ENCODE results near the gene FDCSP. TPM values are rescaled to one million over a fixed set of nuclear protein-coding genes. Genes with fewer than 3 reads are reported as not detected.

The FDCSP gene
- total and polyA plus RNA-seq, 2 experiments from 2014 or later, result not detected

DNA sequence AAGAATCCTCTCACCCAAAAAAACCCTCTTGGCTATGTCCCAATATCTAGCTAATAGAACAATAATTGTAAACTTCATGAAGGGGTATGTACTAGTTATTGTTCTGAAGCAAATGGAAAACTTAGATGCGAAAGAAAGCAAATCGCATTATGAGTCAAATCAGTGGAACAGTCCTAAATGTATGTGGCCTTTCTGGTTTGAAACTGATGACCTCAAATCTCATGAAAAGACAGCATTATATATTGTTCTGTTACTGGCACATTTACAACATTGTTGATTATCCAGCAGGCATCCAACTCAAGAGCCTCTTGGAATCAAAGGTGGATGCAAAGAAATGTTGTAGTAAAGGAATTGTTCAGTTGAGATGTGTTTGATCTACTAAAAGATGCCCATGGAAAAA, 51.2 kb downstream of the FDCSP start:
- H3K4me3 ChIP-seq, result no peak overlapping the region
- H4K20me1 ChIP-seq (ENCODE audit: insufficient read depth), result no peaks in the 10 kb centered on the region
- 0 out of 2 replicates have a peak, but pooled peaks cover 3% of the 10 kb centered on the region for H3K9me2 ChIP-seq (ENCODE audit: insufficient read depth)
- H3K36me3 ChIP-seq (ENCODE audit: low read depth), result no peaks in the 10 kb centered on the region
- H3K9me3 ChIP-seq (ENCODE audit: low read depth), result no peaks in the 10 kb centered on the region
- DNase-seq, result no peak
- H3K27me3 ChIP-seq (replicated peaks; ENCODE audit: insufficient read depth), result no peaks in the 10 kb centered on the region
- H2AFZ ChIP-seq, result no peak overlapping the region
- no peaks in the 10 kb centered on the region for H3K79me2 ChIP-seq (ENCODE audit: insufficient read depth)
- no peak overlapping the region for H3K9ac ChIP-seq
- in situ Hi-C loops (cut with MboI), result no loop called here
- no peaks in the 10 kb centered on the region for H3F3A ChIP-seq (ENCODE audit: insufficient read depth)
- TF ChIP-seq EZH2 (IDR thresholded peaks at IDR 0.05; ENCODE audit: insufficient read depth, poor library complexity, severe bottlenecking) (no peak), EZH2phosphoT487 (IDR thresholded peaks at IDR 0.05; ENCODE audit: insufficient read depth, low read depth) (no peak)
- no peak overlapping the region for H3K4me2 ChIP-seq (ENCODE audit: unreplicated experiment)
- H3K27ac ChIP-seq, result no peak overlapping the region
- no peaks in the 10 kb centered on the region for H3K4me1 ChIP-seq (ENCODE audit: insufficient read depth)
- WGBS, 2 experiments (ENCODE audit: low coverage in 1 of 2, low lambda C conversion rate in 2 of 2, missing lambda C conversion rate in 2 of 2), result 30 to 33% methylated on average over 2 of the region's 2 CpGs

DNA sequence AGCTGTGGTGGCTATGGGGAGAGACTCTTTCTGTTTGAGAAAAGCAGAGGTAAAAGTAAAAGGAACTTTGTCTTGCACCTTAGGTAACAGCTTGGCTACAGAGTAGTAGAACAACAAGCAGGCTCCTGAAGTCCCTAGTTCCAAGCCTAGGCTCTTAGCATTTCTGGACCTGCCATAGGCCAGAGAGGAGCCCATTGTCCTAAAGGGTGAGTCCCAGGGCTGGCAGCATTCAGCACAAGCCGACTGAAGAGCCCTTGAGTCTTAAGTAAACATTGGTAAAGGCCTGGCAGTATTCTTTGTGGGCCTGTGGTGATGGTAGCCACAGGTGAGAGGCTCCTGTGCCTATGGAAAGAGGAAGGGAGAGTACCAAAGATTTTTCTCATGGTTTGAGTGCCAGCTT, 54.6 kb downstream of the FDCSP start:
- H3K27me3 ChIP-seq (replicated peaks; ENCODE audit: insufficient read depth), result no peaks in the 10 kb centered on the region
- 0 out of 2 replicates have a peak, but pooled peaks cover 3% of the 10 kb centered on the region for H3K9me2 ChIP-seq (ENCODE audit: insufficient read depth)
- no peaks in the 10 kb centered on the region for H3K9me3 ChIP-seq (ENCODE audit: low read depth)
- H2AFZ ChIP-seq, result no peak overlapping the region
- no peaks in the 10 kb centered on the region for H3K79me2 ChIP-seq (ENCODE audit: insufficient read depth)
- no peaks in the 10 kb centered on the region for H3K4me1 ChIP-seq (ENCODE audit: insufficient read depth)
- H3K36me3 ChIP-seq (ENCODE audit: low read depth), result no peaks in the 10 kb centered on the region
- no peak for DNase-seq
- TF ChIP-seq EZH2 (IDR thresholded peaks at IDR 0.05; ENCODE audit: insufficient read depth, poor library complexity, severe bottlenecking) (no peak), EZH2phosphoT487 (IDR thresholded peaks at IDR 0.05; ENCODE audit: insufficient read depth, low read depth) (no peak)
- H3K4me2 ChIP-seq (ENCODE audit: unreplicated experiment), result no peak overlapping the region
- in situ Hi-C loops (cut with MboI), result no loop called here
- H3K27ac ChIP-seq, result no peak overlapping the region
- H3K9ac ChIP-seq, result no peak overlapping the region
- H4K20me1 ChIP-seq (ENCODE audit: insufficient read depth), result no peaks in the 10 kb centered on the region
- H3F3A ChIP-seq (ENCODE audit: insufficient read depth), result no peaks in the 10 kb centered on the region
- WGBS, 2 experiments (ENCODE audit: low coverage in 1 of 2, low lambda C conversion rate in 2 of 2, missing lambda C conversion rate in 2 of 2), result 0% methylated on average over 1 of the region's 1 CpG
- no peak overlapping the region for H3K4me3 ChIP-seq

Other genes with a start within 250 kb of the FDCSP start
- gene STATH, start 230.2 kb upstream of the FDCSP start, total RNA-seq (2014; rRNA removed; shearing (Covaris generic)), result not detected in 2 replicates
- gene STATH, start 230.2 kb upstream of the FDCSP start, polyA plus RNA-seq (2016; fragmentation: Nextera tagmentation; extraction: Ambion mirVana), result not detected in 2 replicates
- not detected in 2 replicates for gene HTN3, start 197.7 kb upstream of the FDCSP start, total RNA-seq (2014; rRNA removed; shearing (Covaris generic))
- not detected in 2 replicates for gene HTN3, start 197.7 kb upstream of the FDCSP start, polyA plus RNA-seq (2016; fragmentation: Nextera tagmentation; extraction: Ambion mirVana)
- not detected in 2 replicates for gene HTN1, start 175.7 kb upstream of the FDCSP start, total RNA-seq (2014; rRNA removed; shearing (Covaris generic))
- not detected in 2 replicates for gene HTN1, start 175.7 kb upstream of the FDCSP start, polyA plus RNA-seq (2016; fragmentation: Nextera tagmentation; extraction: Ambion mirVana)
- not detected in 2 replicates for gene PRR27, start 71.9 kb upstream of the FDCSP start, total RNA-seq (2014; rRNA removed; shearing (Covaris generic))
- gene PRR27, start 71.9 kb upstream of the FDCSP start, polyA plus RNA-seq (2016; fragmentation: Nextera tagmentation; extraction: Ambion mirVana), result not detected in 2 replicates
- not detected in 2 replicates for gene ODAM, start 30.4 kb upstream of the FDCSP start, total RNA-seq (2014; rRNA removed; shearing (Covaris generic))
- not detected in 2 replicates for gene ODAM, start 30.4 kb upstream of the FDCSP start, polyA plus RNA-seq (2016; fragmentation: Nextera tagmentation; extraction: Ambion mirVana)
- not detected in 2 replicates for gene CSN3, start 16.5 kb downstream of the FDCSP start, total RNA-seq (2014; rRNA removed; shearing (Covaris generic))
- gene CSN3, start 16.5 kb downstream of the FDCSP start, polyA plus RNA-seq (2016; fragmentation: Nextera tagmentation; extraction: Ambion mirVana), result not detected in 2 replicates
- not detected in 2 replicates for gene CABS1, start 108.9 kb downstream of the FDCSP start, total RNA-seq (2014; rRNA removed; shearing (Covaris generic))
- gene CABS1, start 108.9 kb downstream of the FDCSP start, polyA plus RNA-seq (2016; fragmentation: Nextera tagmentation; extraction: Ambion mirVana), result not detected in 2 replicates
- gene SMR3A, start 134.6 kb downstream of the FDCSP start, total RNA-seq (2014; rRNA removed; shearing (Covaris generic)), result not detected in 2 replicates
- gene SMR3A, start 134.6 kb downstream of the FDCSP start, polyA plus RNA-seq (2016; fragmentation: Nextera tagmentation; extraction: Ambion mirVana), result not detected in 2 replicates
- gene SMR3B, start 157.0 kb downstream of the FDCSP start, total RNA-seq (2014; rRNA removed; shearing (Covaris generic)), result not detected in 2 replicates
- not detected in 2 replicates for gene SMR3B, start 157.0 kb downstream of the FDCSP start, polyA plus RNA-seq (2016; fragmentation: Nextera tagmentation; extraction: Ambion mirVana)
- not detected in 2 replicates for gene OPRPN, start 171.8 kb downstream of the FDCSP start, total RNA-seq (2014; rRNA removed; shearing (Covaris generic))
- not detected in 2 replicates for gene OPRPN, start 171.8 kb downstream of the FDCSP start, polyA plus RNA-seq (2016; fragmentation: Nextera tagmentation; extraction: Ambion mirVana)
- not detected in 2 replicates for gene MUC7, start 246.1 kb downstream of the FDCSP start, total RNA-seq (2014; rRNA removed; shearing (Covaris generic))
- not detected in 2 replicates for gene MUC7, start 246.1 kb downstream of the FDCSP start, polyA plus RNA-seq (2016; fragmentation: Nextera tagmentation; extraction: Ambion mirVana)